Upper lobe of left lung (tissue), 6 donors: Measurements from ENCODE around the gene TCP11L1. TPM values are rescaled to one million over a fixed set of nuclear protein-coding genes. Genes with fewer than 3 reads are reported as not detected.

Source experiments
- ATAC-seq, 2 donors: fragments of 200-7000 bp; cut with Tn5 transposase; one replicate each; pipeline ENCODE4 v1.9.1; 2022; ENCODE audit warnings: mild to moderate bottlenecking in 2 of 2, moderate library complexity in 2 of 2; ENCODE audit not compliant: low FRiP score in 2 of 2
- DNase-seq, 2 donors: peaks; one replicate each; pipeline ENCODE4 v3.0.0-alpha.2; 2019 to 2020
- H3K27ac ChIP-seq, 4 donors: fragments of 200-600 bp; sonication (generic); one replicate each; pipeline ENCODE4 v1.5.1; 2016 to 2019
- H3K27me3 ChIP-seq, 4 donors: fragments of 200-600 bp; sonication (generic); one replicate each; pipeline ENCODE4 v1.5.1; 2017 to 2019
- H3K36me3 ChIP-seq, 4 donors: fragments of 200-600 bp; sonication (generic); one replicate each; pipeline ENCODE4 v1.5.1; 2016 to 2019
- H3K4me1 ChIP-seq, 4 donors: fragments of 200-600 bp; sonication (generic); one replicate each; pipeline ENCODE4 v1.5.1; 2018 to 2019
- H3K4me3 ChIP-seq, 4 donors: fragments of 200-600 bp; sonication (generic); one replicate each; pipeline ENCODE4 v1.5.1; 2017 to 2019; ENCODE audit warnings: mild to moderate bottlenecking in 2 of 4, moderate library complexity in 1 of 4
- H3K9me3 ChIP-seq, 4 donors: fragments of 200-600 bp; sonication (generic); one replicate each; pipeline ENCODE4 v1.5.1; 2018 to 2019
- CTCF ChIP-seq, 6 experiments: fragments of 450-650 bp in 4 of 6; fragments of 200-600 bp in 2 of 6; sonication (generic) in 2 of 6; IDR thresholded peaks; one replicate each; pipeline ENCODE4 v1.5.1; 2016 to 2019; ENCODE audit warnings: antibody characterized with exemption in 6 of 6
- EP300 ChIP-seq, 4 donors: sonication (generic); formaldehyde crosslinking; IDR thresholded peaks; one replicate each; pipeline ENCODE4 v1.5.1; 2017; ENCODE audit warnings: antibody characterized with exemption in 4 of 4, control low read depth in 2 of 4
- POLR2A ChIP-seq, 4 donors: fragments of 450-650 bp; IDR thresholded peaks; one replicate each; pipeline ENCODE4 v1.5.1; 2016 to 2017; ENCODE audit warnings: antibody characterized with exemption in 4 of 4, mild to moderate bottlenecking in 2 of 4
- POLR2AphosphoS5 ChIP-seq, 2 donors: sonication (generic); formaldehyde crosslinking; IDR thresholded peaks; one replicate each; pipeline ENCODE4 v1.5.1; 2017; ENCODE audit warnings: antibody characterized with exemption in 2 of 2
- WGBS, 2 donors: methylation state at CpG; one replicate each; pipeline ENCODE4 v1.1.5; 2017 to 2018; 5-methylcytosine and 5-hydroxymethylcytosine counted together
- total RNA-seq, 6 donors: library from RNA; depleted of rRNA in 4 of 6; stranded (reverse); fragments of >200 nt in 4 of 6; gene quantifications; one replicate each; pipeline versions ENCODE4 v1.1.0 to v1.2.1, GENCODE V29; 2016 to 2021
- donor health status: DM: no; HTN: no; CAD: no; lungs with moderate emphysema.
- donor health status: DM: no; HTN: yes; CAD: no; lungs with severe emphysema.

Gene TCP11L1
- total RNA-seq, 6 donors from 2014 or later, result 10.3 to 40.5 (median 19.4) TPM

GRCh38 chr11:33035011-33035410, 4.4 kb upstream of the TCP11L1 start:
- Histone ChIP-seq H3K27me3 (no peaks in the 10 kb centered on the region), H3K4me3 (no peak overlapping the region), H3K27ac (no peak overlapping the region), H3K36me3 (no peaks in the 10 kb centered on the region), H3K4me1 (peaks cover 0 to 3% (median 1%) of the 10 kb centered on the region in 4 donors), H3K9me3 (no peaks in the 10 kb centered on the region)
- TF ChIP-seq POLR2A (IDR thresholded peaks at IDR 0.05), result no peak
- TF ChIP-seq POLR2AphosphoS5 (IDR thresholded peaks at IDR 0.05), result no peak
- no peak for TF ChIP-seq CTCF (IDR thresholded peaks at IDR 0.05)
- DNase-seq (no peak), ATAC-seq (no peak)
- WGBS, 2 donors, result 90 to 96% methylated on average over 1 of the region's 1 CpG

GRCh38 chr11:33040033-33040861, 875 bp downstream of the TCP11L1 start:
- H3K4me1 ChIP-seq, result peaks cover 11 to 15% (median 13%) of the 10 kb centered on the region in 4 donors
- DNase-seq (no peak), ATAC-seq (peak in 1 of 2 donors; percentile 54)
- H3K4me3 ChIP-seq, result peak overlapping the region; percentile 44 to 92 (median 84)
- WGBS, 2 donors, result 5 to 6% methylated on average over 13 to 30 of the region's 30 CpGs
- peak overlapping the region; percentile 95 to 99 (median 98) for H3K27ac ChIP-seq
- H3K9me3 ChIP-seq, result no peaks in the 10 kb centered on the region
- no peaks in the 10 kb centered on the region for H3K27me3 ChIP-seq
- TF ChIP-seq CTCF (IDR thresholded peaks at IDR 0.05), result no peak
- no peak for TF ChIP-seq EP300 (IDR thresholded peaks at IDR 0.05)
- no peak for TF ChIP-seq POLR2AphosphoS5 (IDR thresholded peaks at IDR 0.05)
- no peak for TF ChIP-seq POLR2A (IDR thresholded peaks at IDR 0.05)
- H3K36me3 ChIP-seq, result peaks cover 0 to 13% (median 4%) of the 10 kb centered on the region in 4 donors

GRCh38 chr11:33040862-33041453, 1.6 kb downstream of the TCP11L1 start:
- TF ChIP-seq EP300 (IDR thresholded peaks at IDR 0.05) (no peak), POLR2A (IDR thresholded peaks at IDR 0.05) (no peak), POLR2AphosphoS5 (IDR thresholded peaks at IDR 0.05) (no peak), CTCF (IDR thresholded peaks at IDR 0.05) (no peak)
- WGBS, 2 donors, result 73% methylated on average over 5 of the region's 5 CpGs

GRCh38 chr11:33043221-33043830, 4.0 kb downstream of the TCP11L1 start:
- Histone ChIP-seq H3K27ac (no peak overlapping the region), H3K4me3 (no peak overlapping the region), H3K4me1 (peaks cover 11 to 15% (median 13%) of the 10 kb centered on the region in 4 donors), H3K36me3 (peaks cover 0 to 30% (median 5%) of the 10 kb centered on the region in 4 donors), H3K9me3 (no peaks in the 10 kb centered on the region), H3K27me3 (no peaks in the 10 kb centered on the region)
- DNase-seq (no peak), ATAC-seq (no peak)
- TF ChIP-seq POLR2AphosphoS5 (IDR thresholded peaks at IDR 0.05), result no peak
- no peak for TF ChIP-seq CTCF (IDR thresholded peaks at IDR 0.05)
- TF ChIP-seq POLR2A (IDR thresholded peaks at IDR 0.05), result no peak
- no peak for TF ChIP-seq EP300 (IDR thresholded peaks at IDR 0.05)
- WGBS, 2 donors, result 73 to 78% methylated on average over 2 of the region's 2 CpGs

More at GRCh38 chr11:33040862-33041453, 1.6 kb downstream of the TCP11L1 start:
- H3K36me3 ChIP-seq, result peaks cover 0 to 20% (median 5%) of the 10 kb centered on the region in 4 donors
- ATAC-seq (no peak), DNase-seq (no peak)
- no peaks in the 10 kb centered on the region for H3K9me3 ChIP-seq
- H3K4me3 ChIP-seq, result peak overlapping the region in 2 of 4 donors; percentile 85 to 92
- H3K4me1 ChIP-seq, result peaks cover 11 to 15% (median 13%) of the 10 kb centered on the region in 4 donors
- H3K27me3 ChIP-seq, result no peaks in the 10 kb centered on the region
- peak overlapping the region in 1 of 4 donors; percentile 97 for H3K27ac ChIP-seq
